Colon (tissue), 2 donors: ENCODE results near the gene ACP6.
"Not testable (repeated sequence)": the region's sequence is repeated elsewhere in the genome, so short reads cannot be mapped to it uniquely, and the experiment has no call there.

Experiments
- FAIRE-seq: peaks from 2 replicates; lab custom pipeline; 2012; peaks lifted over from hg19 to GRCh38; lab: Jason Lieb, UNC
- donor health status: control.
- donor health status: control.

Gene ACP6

GRCh38 chr1:147670319-147671001 lies at the start of gene ACP6:
ACP6 (minus strand) TSS chr1:147670524; CDS start chr1:147670048, 476 bp downstream.
- no peak for FAIRE-seq

DNA sequence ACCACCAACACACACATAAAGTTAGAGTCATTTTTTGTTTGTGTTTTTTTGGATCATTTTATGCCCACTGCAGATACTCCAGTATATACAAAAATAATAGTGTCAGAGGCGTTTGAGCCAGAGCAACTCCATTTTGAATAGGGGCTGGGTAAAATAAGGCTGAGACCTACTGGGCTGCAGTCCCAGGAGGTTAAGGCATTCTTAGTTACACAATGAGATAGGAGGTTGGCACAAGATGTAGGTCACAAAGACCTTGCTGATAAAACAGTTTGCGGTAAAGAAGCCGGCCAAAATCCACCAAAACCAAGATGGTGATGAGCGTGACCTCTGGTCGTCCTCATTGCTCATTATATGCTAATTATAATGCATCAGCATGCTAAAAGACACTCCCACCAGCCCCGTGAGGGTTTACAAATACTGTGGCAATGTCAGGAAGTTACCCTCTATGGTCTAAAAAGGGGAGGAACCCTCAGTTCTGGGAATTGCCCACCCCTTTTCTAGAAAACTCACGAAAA lies 49.4 kb upstream of the ACP6 start:
- no peak for FAIRE-seq

DNA sequence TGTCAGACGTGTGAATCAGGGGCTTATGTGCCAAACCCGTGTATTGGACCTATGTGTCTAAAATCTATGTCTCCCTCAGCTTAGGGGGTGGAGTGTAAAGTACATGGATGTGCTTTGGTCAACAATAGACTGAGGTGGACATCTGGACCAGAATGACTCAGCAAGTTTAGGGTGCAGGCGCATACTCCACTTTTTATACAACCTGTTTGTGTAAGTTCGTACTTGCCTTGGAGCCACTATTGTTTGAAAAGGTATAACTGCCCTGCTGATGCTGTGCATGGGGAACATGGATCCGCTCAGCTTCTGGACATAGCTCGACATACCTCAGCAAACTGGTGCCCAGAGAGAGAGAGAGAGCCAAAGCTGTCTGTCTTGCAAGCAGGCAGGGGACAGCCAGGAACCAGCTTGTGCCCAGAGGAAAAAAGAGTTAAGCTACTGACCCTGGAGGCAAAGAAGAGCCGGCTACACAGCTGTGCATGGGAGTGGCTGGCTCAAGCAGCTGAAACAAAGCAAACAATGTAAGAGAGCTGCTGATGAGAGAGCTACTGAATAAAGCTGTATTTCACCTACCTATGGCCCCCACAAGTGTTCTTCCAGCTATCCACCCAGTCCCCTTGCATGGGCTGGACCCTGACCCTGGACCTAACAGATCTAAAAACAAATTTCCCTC lies 48.8 kb upstream of the ACP6 start:
- FAIRE-seq, result no peak

DNA sequence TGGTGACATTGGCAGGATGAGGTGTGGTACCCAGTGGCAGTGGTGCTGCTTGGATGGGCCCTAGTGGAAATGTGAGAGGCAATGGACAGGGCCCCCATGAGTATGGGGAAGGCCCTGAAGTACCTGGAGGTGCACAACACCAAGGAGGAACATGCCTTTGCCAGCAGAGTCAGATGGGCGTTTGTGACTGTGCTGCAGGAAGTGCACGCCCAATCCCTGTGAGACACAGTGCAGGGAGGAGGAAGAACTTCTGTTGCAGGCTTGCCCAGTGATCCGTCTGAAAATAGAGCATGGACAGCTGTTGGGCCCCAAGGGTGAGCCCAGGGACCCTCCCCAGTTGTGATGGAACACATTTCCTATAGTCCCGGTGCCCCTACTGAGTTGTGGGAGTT lies 47.4 kb upstream of the ACP6 start:
- no peak for FAIRE-seq

DNA sequence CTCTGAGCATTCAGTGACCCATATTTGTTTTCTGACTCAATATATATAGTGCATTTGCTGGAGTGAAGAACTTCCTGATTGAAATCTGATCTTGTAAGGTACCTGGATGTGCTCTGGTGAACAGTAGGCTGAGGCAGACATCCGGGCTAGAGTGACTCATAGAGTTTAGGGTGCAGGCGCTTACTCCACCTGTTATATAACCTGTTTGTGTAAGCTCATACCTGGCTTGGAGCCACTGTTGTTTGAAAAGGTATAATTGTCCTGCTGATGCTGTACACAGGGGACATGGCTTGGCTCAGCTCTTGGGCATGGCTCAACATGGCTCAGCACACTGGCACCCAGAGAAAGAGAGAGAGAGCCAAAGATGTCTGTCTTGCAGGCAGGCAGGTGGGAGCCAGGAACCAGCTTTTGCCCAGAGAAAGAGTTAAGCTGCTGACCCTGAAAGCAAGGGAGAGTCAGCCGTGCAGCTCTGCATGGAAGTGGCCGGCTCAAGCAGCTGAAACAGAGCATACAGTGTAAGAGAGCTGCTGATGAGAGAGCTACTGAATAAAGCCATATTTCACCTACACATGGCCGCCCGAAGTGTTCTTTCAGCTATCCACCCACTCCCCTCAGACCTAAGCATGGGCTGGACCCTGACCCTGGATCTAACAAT lies 46.9 kb upstream of the ACP6 start:
- FAIRE-seq, result no peak

DNA sequence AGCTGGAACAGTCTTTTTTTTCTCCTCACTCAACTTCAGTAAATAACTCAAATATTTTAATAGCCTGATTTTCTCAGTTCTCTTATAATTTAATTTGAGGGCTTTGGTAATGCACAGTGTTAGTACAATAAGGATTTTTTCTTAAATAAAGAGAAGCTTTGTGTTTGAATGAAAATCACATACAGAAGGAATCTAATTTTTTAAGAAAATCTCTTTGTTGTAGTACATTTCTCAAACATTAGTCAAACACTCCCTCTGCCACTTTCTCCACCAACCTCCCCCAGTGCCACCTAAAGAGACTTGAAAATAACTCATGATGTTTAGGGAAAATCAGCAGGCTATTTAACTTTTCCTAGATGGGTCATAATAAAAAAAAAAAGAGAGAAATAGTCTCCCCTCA lies 42.3 kb upstream of the ACP6 start:
- no peak for FAIRE-seq

DNA sequence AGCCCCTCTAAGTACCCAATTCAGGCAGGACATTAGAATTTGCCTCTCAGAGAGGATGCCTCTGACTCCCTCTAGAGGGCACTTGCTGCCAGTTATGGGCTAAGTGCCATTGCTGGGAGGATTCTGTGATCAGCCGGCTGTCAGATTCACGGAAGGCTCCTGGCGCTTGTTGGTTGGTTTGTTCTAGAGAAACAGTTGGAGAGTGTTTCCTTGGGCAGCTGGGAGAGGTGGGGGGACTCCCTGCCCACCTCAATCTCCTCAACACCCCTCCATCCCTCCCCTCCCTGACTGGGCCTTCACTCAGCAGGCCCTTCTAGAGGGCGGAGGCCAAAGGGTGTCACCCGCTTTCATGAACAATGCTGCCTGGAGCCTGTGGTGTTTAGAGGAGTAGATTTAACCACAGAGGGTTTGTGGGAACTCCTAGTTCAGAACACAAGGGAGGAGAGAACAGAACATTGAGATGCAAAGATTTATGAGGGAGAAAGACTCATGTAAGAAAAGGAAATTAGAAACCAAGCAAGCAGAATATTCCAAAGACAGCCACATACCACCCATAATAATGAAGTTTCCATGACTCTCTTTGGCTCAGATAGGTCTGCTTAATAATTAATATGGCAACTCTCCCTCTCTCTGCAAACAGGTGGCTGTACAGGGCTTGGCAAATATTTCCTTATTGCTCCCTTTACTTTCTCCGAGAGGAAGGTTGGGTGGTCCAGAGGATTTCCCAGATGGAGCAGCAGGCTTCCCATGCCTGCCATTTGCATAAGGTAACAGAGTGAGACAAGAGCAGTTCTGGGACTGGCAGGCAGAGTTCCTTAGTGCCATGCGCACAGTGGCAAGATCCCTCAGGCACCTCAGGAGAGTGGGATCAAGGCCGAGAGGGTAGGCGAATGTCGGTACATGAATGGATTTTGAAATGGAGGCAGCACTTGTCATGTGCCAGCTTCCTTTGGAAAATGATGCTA lies 30.0 kb upstream of the ACP6 start:
- no peak for FAIRE-seq

DNA sequence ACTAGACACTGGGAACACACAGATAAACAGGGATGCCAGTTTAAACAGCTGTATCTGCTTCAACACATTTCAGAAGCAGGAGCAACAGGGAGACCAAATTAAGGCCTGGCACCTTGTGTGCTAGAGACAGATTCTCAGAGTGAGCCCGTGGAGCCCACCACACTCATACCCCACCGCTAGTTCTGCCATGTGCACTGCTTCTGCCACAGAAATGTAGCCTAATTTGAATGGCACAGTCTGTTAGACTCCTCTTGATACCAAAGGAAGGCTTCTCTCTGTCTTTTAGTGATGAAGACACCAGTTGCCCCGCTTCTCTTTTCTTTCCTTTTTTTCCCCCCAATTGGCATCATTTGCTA lies 29.3 kb upstream of the ACP6 start:
- no peak for FAIRE-seq

DNA sequence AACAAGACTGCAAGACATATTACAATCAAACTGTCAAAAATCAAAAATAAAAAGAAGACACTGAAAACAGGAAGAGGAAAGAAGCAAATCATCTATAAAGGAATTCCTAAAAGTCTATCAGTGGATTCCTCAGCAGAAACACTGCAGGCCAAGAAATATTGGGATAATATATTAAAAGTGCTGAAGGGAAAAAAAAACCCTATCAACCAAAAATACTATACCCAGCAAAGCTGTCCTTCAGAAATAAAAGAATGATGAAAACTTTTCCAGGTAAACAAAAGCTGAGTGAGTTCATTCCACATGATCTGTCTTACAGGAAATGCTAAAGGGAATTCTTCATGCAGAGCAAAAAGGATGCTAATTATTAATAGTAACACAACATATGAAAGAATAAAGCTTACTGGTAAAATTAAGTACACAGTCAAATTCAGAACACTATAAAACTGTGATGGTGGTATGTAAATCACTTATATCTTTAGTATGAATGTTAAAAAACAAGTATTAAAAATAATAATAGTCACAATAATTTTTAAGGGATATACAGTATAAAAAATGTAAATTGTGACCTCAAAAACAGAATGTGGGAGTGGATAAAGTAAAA lies 12.9 kb upstream of the ACP6 start:
- FAIRE-seq, result no peak

DNA sequence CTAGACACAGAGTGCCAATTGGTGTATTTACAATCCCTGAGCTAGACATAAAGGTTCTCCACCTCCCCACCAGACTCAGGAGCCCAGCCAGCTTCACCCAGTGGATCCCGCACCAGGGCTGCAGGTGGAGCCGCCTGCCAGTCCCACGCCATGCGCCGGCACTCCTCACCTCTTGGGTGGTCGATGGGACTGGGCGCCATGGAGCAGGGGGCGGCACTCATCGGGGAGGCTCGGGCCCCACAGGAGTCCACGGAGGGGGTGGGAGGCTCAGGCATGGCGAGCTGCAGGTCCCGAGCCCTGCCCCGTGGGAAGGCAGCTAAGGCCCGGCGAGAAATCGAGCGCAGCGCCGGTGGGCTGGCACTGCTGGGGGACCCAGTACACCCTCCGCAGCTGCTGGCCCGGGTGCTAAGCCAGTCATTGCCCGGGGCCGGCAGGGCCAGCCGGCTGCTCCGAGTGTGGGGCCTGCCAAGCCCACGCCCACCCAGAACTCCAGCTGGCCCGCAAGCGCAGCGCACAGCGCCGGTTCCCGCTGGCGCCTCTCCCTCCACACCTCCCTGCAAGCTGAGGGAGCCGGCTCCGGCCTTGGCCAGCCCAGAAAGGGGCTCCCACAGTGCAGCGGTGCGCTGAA lies 10.4 kb upstream of the ACP6 start:
- not testable (repeated sequence) for FAIRE-seq

DNA sequence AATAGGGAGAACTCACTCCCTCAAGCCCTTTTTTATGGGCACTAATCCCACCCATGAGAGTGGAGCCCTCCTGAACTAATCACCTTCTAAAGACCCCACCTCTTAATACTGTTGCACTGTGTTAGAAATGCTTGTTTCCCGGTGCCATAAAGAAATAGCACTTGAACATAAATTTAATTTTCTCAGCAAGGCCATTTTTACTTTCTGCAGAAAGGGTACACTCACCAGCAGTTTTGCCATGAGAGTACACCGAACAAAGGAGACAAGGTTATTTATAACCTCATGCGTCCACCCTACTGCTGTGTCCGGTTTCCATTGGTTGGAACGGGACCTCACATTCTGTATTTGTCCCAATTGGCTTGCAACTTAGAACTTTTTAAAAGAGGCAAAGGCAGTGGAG lies 7.4 kb upstream of the ACP6 start:
- not testable (repeated sequence) for FAIRE-seq

DNA sequence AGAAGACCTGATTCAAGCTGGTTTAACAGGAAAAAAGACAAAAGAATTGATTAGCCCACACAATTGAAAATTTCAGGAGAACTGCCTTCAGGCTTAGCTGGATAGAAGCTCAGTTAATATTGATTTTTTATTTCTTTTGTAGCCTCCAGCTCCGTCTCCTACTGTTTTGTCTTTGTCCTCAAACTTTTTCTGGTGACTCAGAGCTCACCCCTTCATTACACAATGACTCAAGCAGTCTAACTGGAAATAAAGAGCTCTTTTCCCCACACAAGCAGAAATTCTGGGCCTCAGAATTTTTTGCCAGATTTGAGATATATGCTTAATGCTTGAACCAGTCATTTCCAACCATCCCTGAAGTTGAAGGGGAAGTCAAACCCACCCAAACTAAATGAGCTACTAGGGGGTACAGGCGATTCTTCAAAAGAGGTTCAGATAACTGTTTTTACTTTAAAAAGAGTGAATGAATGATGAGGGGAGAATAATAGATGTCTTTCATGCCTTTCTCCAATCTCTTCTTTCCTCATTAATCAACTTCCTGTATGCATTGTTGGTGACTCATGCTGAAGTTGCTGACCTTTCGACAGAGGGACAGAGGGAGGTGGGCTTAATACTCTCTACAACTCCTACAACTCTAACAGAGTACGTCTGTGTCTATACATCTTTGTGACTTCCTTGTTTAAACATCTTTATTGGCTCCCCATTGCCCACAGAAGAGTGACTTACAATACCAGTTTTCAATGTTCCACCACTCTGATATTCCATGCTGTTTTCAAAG lies 6.2 kb upstream of the ACP6 start:
- FAIRE-seq, result no peak

DNA sequence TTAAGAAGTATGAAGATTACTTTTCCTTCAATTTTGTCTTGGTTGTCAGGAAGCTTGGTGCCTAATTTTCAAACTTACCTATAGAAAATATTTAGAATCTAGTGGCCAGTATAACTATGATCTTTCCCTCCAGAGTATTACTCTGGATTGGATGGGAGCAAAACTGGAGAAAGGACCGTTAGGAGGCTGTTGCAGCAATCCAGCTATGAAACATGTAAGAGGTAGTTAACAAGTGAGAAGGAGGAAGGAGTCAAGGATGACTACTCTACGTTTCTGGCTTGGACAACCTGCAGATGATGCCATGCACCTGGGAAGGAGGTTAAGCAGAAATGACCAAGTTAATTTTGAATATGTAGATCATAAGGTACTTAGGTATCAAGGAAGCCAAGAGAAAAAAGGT lies 3.5 kb upstream of the ACP6 start:
- no peak for FAIRE-seq

- FAIRE-seq, result no peak
These were observed 3.1 kb upstream of the ACP6 start for GRCh38 chr1:147673406-147673805.

DNA sequence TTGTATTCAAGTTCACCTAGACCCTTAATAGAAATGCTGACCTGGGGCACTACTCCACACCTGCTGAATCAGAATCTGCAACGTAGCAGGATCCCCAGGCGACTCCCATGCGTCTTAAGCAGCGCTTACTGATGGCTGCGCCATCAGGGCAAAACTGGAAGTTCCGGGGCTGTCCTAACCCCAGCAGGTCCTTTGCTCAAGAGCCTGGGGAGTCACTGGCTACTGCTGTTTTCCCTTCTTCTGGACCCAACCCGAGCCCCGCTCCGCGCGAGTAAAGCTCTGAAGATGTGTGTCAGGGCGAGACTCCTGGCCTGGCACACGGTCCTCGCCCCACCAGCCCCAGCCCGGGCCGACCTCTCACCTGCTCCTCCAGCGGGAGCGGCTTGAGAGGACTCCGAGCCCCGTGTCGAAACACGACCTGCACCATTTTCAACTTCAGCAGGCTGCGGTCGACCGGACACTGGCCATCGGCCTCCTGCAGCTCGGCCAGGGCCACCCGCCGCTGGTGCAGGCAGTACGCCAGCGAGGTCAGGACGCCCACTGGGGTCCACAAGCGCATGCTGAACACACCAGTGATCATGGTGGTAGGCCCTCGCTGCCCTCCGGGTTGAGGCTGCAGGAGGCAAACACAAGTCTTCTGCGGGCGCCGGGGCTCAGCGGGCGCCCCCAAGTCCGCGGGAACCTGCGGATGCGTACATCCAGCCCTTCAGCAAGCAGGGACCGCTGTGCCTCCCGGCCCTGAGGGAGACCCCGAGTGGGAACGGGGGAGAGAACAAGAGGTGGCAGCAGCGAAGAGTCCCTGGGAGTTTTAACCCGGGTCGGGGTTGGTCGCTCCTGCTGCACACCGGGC lies 630 bp downstream of the ACP6 start:
- FAIRE-seq, result no peak

DNA sequence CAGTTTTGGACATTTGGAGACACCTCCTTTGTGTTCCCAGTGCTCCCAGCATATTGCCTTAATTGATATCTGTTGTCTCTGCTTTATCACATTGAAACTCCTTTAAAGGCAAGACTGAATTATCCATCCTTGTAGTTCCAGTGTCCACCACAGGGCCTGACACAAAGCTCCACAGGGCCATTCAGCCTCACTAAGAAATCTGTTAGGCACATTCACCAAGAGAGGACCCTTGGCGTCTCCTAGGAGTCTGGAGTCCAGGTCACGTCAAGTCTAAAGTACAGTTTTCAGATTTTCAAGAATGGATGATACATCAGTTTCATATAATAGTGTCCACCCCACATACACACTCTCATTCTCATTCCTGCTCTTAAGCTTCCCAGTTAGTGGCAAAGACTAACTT lies 4.8 kb downstream of the ACP6 start:
- FAIRE-seq, result no peak

DNA sequence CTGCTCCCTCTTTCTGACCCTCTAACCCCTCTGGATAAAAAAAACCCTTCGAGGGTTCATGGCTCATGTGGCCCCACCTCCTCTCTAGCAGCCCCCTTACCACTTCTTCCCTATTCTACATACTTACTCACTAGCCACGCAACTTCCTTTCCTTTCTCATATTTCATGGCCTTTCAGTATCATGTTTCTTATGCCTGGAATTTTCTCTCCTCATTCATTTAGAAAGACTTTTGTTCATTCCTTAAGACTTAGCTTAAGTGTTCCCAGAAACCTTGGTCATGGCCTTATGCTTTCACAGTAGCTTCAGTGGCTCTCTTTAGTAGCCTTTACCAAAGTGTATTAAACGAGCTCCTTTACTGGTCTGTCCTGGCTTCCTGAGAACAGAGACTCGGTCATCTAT lies 6.1 kb downstream of the ACP6 start:
- no peak for FAIRE-seq

DNA sequence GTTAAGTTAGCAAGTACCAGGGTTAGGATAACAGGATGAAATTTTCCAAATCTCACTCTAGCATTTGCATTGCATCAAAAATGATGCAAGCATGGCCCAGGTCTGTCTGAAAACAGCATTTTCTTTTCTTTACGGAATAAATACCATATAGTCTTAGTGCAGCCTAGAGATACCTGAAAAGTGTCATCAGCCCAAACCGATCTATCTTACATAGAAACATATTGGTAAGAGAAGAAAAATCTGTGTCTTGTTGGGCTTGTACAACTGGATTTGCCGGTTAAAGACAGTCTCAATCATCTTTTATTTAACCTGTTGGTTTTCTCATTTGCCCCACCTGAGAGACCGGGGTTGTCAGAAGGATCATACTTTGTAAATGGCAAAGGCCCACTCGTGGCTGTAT lies 15.8 kb downstream of the ACP6 start:
- FAIRE-seq, result no peak

DNA sequence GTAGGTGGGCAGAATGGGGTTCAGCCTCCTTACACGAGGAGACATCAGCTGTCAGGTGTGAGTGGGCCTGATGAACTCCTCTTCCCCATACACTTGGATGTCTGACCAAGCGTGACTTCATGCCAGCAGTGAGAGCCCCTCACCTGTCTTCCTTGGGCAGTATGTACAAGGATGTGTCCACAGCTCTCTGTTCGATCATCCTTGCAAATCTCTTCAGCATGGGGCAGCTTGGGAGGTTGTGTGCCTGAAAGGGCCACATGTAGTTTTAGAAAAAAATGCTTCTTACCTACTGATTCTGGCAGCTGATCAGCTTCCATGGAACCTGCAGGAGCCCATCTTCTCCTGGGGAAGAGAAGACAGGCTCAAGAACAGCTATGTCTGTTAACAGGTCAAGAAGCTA lies 18.0 kb downstream of the ACP6 start:
- no peak for FAIRE-seq

- no peak for FAIRE-seq
These were observed 18.9 kb downstream of the ACP6 start for GRCh38 chr1:147651466-147651865.
